Loucy (cell line): ENCODE measurements around the gene PRDM2.

ENCODE experiments used
- EZH2phosphoT487 ChIP-seq: fragments of 200-600 bp; IDR thresholded peaks from 2 replicates; pipeline ENCODE4 v1.6.1; 2018; ENCODE audit warnings: antibody characterized with exemption, mild to moderate bottlenecking, moderate library complexity, borderline replicate concordance
- TF ChIP-seq, protein P1 (sequence below): fragments of 200-600 bp; sonication (generic); conservative IDR thresholded peaks from 2 replicates; pipeline ENCODE4 v1.5.1; 2014; ENCODE audit warnings: mild to moderate bottlenecking, antibody characterized with exemption, low read length

DNA sequence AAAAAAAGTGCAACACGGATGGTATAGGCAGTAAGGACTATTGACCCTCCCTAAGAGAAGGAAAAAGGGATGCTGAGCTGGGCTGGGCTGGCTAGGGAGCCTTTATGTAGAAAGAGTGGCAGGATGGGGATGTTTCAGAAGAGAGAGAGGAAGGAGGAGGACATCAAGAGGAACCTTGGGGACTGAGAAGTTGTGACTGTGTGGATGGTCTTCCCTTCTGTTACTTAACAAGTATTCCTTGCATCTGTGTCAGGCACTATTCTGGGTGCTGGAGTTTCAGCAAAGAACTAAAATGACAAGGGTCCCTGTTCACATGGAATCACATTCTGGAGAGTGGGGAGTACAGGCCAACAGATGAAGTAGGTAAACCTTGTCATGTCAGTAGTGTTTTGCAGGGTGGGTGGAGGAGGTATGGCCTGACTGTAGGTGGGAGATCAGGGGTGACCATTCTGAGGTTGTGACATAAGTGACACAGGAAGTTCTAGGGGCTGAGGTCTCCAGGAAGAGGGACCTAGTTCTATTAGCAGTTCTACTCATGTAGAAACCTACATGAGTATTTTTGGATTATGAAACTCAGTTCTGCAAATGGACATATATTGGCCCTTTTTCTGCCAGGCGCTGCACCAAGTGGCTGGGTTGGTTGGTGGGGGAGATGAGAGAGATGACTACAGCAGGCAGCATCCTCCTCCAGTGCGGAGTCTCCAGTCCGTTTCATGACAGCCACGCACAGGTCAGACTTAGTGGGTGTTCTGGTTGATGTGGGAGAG, 53.8 kb downstream of the PRDM2 start:
- TF ChIP-seq, protein P1, sequence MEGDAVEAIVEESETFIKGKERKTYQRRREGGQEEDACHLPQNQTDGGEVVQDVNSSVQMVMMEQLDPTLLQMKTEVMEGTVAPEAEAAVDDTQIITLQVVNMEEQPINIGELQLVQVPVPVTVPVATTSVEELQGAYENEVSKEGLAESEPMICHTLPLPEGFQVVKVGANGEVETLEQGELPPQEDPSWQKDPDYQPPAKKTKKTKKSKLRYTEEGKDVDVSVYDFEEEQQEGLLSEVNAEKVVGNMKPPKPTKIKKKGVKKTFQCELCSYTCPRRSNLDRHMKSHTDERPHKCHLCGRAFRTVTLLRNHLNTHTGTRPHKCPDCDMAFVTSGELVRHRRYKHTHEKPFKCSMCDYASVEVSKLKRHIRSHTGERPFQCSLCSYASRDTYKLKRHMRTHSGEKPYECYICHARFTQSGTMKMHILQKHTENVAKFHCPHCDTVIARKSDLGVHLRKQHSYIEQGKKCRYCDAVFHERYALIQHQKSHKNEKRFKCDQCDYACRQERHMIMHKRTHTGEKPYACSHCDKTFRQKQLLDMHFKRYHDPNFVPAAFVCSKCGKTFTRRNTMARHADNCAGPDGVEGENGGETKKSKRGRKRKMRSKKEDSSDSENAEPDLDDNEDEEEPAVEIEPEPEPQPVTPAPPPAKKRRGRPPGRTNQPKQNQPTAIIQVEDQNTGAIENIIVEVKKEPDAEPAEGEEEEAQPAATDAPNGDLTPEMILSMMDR = no peak
- no peak for TF ChIP-seq EZH2phosphoT487
